Hair follicle dermal papilla cell (primary cell): ENCODE measurements around the gene TMC7. TPM values are rescaled to one million over a fixed set of nuclear protein-coding genes. Genes with fewer than 3 reads are reported as not detected.

ENCODE experiments used
- small RNA-seq: library from RNA; depleted of rRNA; stranded (forward); fragments of <200 nt; gene quantifications from one replicate; pipeline ENCODE3, GENCODE V24; 2012
- total RNA-seq: library from RNA; depleted of rRNA; stranded (reverse); fragments of >200 nt; gene quantifications from 2 replicates; pipeline ENCODE4 v1.2.3, GENCODE V29; 2012

The TMC7 gene
- 0.81 and 0.97 TPM in 2 replicates for total RNA-seq

DNA sequence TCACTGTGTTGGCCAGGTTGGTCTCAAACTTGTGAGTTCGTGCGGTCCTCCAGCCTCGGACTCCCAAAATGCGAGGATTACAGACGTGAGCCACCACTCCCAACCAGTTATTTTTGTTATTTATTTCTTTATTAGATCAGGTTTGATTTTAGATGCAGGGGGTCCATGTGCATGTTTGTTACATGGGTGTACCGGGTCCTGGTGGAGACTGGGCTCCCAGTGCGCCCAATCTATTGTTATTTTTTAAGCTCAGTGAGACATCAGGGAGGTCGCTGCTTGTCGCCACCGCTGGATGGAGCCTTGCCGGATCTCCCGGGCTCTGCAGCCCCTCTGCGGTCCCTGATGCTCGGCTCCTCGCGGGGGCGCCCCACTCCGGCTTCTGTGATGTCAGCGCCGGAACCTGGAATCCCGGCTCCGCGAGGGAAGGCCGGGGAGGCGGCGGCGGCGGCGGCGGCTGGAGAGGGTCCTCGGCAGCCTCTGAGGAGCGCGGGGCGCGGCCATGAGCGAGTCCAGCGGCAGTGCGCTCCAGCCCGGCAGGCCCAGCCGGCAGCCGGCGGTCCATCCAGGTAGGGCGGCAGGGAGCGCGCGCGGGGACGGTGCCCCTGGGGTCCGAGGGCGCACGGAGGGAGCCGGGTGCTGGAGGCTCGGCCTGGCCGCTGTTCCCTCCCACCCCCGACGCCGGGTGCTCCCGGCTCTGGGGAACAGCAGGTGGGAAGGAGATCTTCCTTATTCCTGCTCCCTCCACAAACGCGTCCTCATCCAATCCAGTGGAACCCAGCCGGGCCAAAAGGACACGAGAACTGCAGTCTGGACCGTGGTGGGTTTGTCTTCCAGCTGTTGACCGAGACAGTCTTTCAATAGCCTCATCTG lies at the start of gene TMC7:
Gene TMC7 (plus strand): TSS at position 370 of the 870 bp plus-strand sequence. CDS start 130 bp downstream, at position 500.

DNA sequence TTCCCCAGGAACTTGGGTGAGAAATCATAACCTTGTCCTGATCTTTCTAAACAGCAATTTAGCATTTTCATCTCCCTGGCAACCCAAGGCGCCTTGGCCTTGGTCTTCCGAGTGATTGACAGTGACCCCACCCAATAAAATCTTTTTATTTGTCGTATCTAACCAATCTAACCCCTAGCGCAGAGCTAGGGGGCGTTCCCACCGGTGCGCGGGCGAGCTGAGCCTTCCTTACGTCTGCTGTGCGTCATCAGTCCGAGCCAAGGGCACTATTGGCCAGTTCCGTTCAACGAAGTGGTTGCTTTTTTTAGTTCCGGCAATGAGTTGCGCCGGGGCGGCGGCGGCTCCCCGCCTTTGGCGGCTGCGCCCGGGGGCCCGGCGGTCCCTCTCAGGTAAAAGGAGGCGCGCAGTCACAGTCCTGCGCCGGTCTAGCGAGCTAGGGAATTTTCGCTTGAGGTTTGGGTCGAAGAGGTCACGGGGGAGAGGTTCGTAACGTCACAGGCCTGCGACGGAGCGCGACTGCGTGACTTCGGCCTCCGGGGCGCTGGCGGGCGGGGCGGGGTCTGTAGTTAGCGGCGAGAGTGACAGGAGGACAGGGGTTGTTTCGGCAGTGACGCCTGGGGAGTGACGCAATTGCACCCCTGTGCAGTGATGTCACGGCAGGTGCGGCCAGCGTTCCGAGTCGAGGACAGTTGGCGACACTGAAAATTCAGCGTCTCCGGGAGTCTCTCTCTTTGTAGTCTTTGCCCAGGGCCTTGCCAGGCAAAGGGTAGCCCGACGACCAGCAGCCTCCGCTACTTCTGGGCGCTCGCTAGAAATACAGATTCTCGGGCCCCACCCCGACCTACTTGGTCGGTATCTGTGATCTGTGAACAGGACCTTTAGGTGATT lies 83.9 kb downstream of the TMC7 start, which contains the start of gene COQ7:
Gene COQ7 (plus strand): TSS at position 266 of the 888 bp plus-strand sequence. CDS start 51 bp downstream, at position 317.

Small RNA genes lying within 50 kb of the gene (small RNA-seq; reads per million reads assigned to genes)
- 0.82 reads per million, percentile 12 among the genes with 10 or more reads in this experiment for gene RNU6-1340P

Other genes starting within 250 kb of the TMC7 start
- 598 and 1,043 TPM in 2 replicates for gene RPS15A, start 193.6 kb upstream of the TMC7 start, total RNA-seq
- gene ARL6IP1, start 182.4 kb upstream of the TMC7 start, total RNA-seq = 117 and 134 TPM in 2 replicates
- gene SMG1, start 57.5 kb upstream of the TMC7 start, total RNA-seq = 66.4 and 85.2 TPM in 2 replicates
- 8.0 and 12.2 TPM in 2 replicates for gene COQ7, start 83.7 kb downstream of the TMC7 start, total RNA-seq
- 68.0 and 81.9 TPM in 2 replicates for gene ITPRIPL2, start 130.0 kb downstream of the TMC7 start, total RNA-seq
- gene SYT17, start 184.3 kb downstream of the TMC7 start, total RNA-seq = 0.12 and 0.65 TPM in 2 replicates